ENCODE results near the gene GIT1.

GIT1 gene

GRCh38 chr17:29596811-29597210 is 7.4 kb upstream of the GIT1 start:
- peaks cover 34% of the 10 kb centered on the region for H3K4me1 ChIP-seq (ENCODE audit: low read depth, poor library complexity, severe bottlenecking)
- H3K79me2 ChIP-seq (ENCODE audit: insufficient read depth, low read depth) = no peaks in the 10 kb centered on the region
- H3K27me3 ChIP-seq (ENCODE audit: insufficient read depth, low read depth) = no peaks in the 10 kb centered on the region
- no peak overlapping the region for H3K4me3 ChIP-seq (IDR thresholded peaks at IDR 0.05; ENCODE audit: insufficient read depth, low read depth, low read length)
- no peak overlapping the region for H3K27ac ChIP-seq
- H4K20me1 ChIP-seq (ENCODE audit: insufficient read depth) = no peaks in the 10 kb centered on the region
- no peak for TF ChIP-seq CTCF (conservative IDR thresholded peaks at IDR 0.05; ENCODE audit: low read depth, low read length)
- H3K9ac ChIP-seq = no peak overlapping the region
- no peak overlapping the region for H2AFZ ChIP-seq (ENCODE audit: low read depth)
- H3K36me3 ChIP-seq (ENCODE audit: insufficient read depth) = no peaks in the 10 kb centered on the region
- no peak overlapping the region for H3K4me2 ChIP-seq

DNA sequence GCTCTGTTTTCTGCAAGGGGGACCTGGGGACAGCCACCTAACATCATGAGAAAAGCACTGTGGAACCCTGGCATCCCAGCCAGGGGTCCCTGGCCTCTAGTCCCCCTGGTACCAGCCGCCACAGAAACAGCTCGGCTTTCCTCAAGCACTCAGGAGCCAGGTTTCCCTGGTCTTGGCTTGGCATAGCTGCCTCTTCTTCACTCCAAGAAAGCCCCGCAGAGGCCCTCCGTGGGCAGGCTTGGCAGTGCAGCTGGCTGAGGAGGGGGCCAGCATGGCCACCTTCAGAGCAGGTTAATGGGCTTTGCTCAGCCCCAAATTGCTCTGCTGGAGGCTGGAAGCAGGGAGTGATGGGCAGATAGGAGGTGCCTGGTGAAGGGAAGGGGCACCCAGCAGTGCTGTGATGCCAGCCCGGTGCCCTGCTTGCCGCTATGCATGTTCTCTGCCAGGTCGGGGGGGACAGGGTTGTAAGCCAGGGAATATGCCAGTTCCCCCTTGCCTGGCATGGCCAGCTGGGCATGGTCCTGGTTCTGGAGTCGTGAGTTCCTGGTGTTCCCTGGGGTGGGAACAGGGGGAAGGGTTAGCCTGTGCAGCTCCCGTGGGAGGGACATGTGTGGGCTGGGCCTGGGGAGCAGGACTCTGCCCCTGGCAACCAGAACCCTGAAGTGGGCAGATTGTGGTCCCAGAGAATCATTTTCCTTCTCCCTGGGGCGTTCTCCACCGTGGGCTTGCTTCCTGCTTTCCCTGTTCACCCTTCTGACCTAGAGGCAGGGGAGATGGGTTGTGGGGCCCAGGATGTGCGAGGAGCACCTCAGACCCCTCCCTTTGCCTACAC is 6.7 kb upstream of the GIT1 start:
- Histone ChIP-seq H2AFZ (ENCODE audit: low read depth) (no peak overlapping the region), H3K4me3 (IDR thresholded peaks at IDR 0.05; ENCODE audit: insufficient read depth, low read depth, low read length) (no peak overlapping the region), H3K79me2 (ENCODE audit: insufficient read depth, low read depth) (no peaks in the 10 kb centered on the region), H3K9ac (no peak overlapping the region), H3K27me3 (ENCODE audit: insufficient read depth, low read depth) (no peaks in the 10 kb centered on the region), H3K36me3 (ENCODE audit: insufficient read depth) (no peaks in the 10 kb centered on the region), H4K20me1 (ENCODE audit: insufficient read depth) (no peaks in the 10 kb centered on the region), H3K4me2 (no peak overlapping the region), H3K27ac (no peak overlapping the region), H3K4me1 (ENCODE audit: low read depth, poor library complexity, severe bottlenecking) (peaks cover 33% of the 10 kb centered on the region)
- TF ChIP-seq CTCF (conservative IDR thresholded peaks at IDR 0.05; ENCODE audit: low read depth, low read length) = no peak

GRCh38 chr17:29595107-29595942 is 5.9 kb upstream of the GIT1 start:
- Histone ChIP-seq H3K4me2 (no peak overlapping the region), H3K9ac (no peak overlapping the region), H2AFZ (ENCODE audit: low read depth) (no peak overlapping the region), H3K27me3 (ENCODE audit: insufficient read depth, low read depth) (no peaks in the 10 kb centered on the region), H3K4me1 (ENCODE audit: low read depth, poor library complexity, severe bottlenecking) (peaks cover 25% of the 10 kb centered on the region), H3K36me3 (ENCODE audit: insufficient read depth) (no peaks in the 10 kb centered on the region), H3K79me2 (ENCODE audit: insufficient read depth, low read depth) (no peaks in the 10 kb centered on the region), H3K27ac (no peak overlapping the region), H4K20me1 (ENCODE audit: insufficient read depth) (no peaks in the 10 kb centered on the region), H3K4me3 (IDR thresholded peaks at IDR 0.05; ENCODE audit: insufficient read depth, low read depth, low read length) (no peak overlapping the region)
- no peak for TF ChIP-seq CTCF (conservative IDR thresholded peaks at IDR 0.05; ENCODE audit: low read depth, low read length)

DNA sequence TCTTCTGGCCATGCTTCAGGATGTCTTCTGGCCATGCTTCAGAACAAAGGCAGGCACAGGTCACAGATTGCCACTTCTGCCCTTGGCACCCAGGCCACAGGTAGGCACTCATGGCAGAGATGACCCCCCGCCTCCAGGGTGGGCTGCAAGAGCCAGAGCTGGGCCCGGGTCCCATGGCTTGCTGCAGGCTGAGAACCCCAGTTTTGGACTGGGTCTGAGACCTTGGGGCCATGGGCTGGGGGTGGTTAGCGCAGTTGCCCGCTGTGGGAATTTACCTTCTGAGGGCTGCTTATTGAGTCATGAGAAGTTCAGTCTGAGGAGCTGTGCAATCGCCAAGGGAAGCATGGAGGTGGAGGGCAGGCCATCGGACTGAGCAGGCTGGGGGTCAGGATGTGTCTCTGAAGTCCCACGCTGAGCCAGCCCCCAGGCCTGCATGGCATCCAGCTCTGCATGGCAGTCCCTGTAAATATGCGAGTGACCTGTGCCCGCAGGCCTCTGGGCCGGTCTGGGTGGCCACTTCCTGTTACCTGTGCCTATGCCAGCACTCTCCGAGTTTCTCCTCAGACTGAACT is 5.2 kb upstream of the GIT1 start:
- Histone ChIP-seq H3K9ac (no peak overlapping the region), H3K4me3 (IDR thresholded peaks at IDR 0.05; ENCODE audit: insufficient read depth, low read depth, low read length) (no peak overlapping the region), H2AFZ (ENCODE audit: low read depth) (no peak overlapping the region), H3K36me3 (ENCODE audit: insufficient read depth) (no peaks in the 10 kb centered on the region), H3K4me2 (peak overlapping the region; percentile 78; the same call in 1 of the 2 replicates), H3K27me3 (ENCODE audit: insufficient read depth, low read depth) (no peaks in the 10 kb centered on the region), H3K27ac (no peak overlapping the region), H3K4me1 (ENCODE audit: low read depth, poor library complexity, severe bottlenecking) (peaks cover 27% of the 10 kb centered on the region), H4K20me1 (ENCODE audit: insufficient read depth) (no peaks in the 10 kb centered on the region), H3K79me2 (ENCODE audit: insufficient read depth, low read depth) (no peaks in the 10 kb centered on the region)
- TF ChIP-seq CTCF (conservative IDR thresholded peaks at IDR 0.05; ENCODE audit: low read depth, low read length) = no peak

Measured in KMS-11 (cell line).